Measurements from ENCODE around the gene SLC38A1. TPM values are rescaled to one million over a fixed set of nuclear protein-coding genes. Genes with fewer than 3 reads are reported as not detected.
"Not testable (repeated sequence)": the region's sequence is repeated elsewhere in the genome, so short reads cannot be mapped to it uniquely, and the experiment has no call there.

The SLC38A1 gene
- total RNA-seq, 1 experiment from 2014 or later, result 107 TPM

- CTCF ChIA-PET, result no interaction called here
- Histone ChIP-seq H3K4me3 (ENCODE audit: low read length) (no peak overlapping the region), H3K27ac (ENCODE audit: low read length) (no peak overlapping the region), H4K20me1 (ENCODE audit: low read length) (no peaks in the 10 kb centered on the region), H3K9me3 (ENCODE audit: low read length) (no peaks in the 10 kb centered on the region), H2AFZ (ENCODE audit: low read length) (no peak overlapping the region), H3K36me3 (ENCODE audit: low read depth, low read length) (no peaks in the 10 kb centered on the region), H3K9me2 (replicated peaks; ENCODE audit: low read length) (no peaks in the 10 kb centered on the region), H3F3A (ENCODE audit: low read length, unreplicated experiment) (no peaks in the 10 kb centered on the region), H3K27me3 (ENCODE audit: low read length) (no peaks in the 10 kb centered on the region), H3K79me2 (ENCODE audit: low read length) (no peaks in the 10 kb centered on the region), H3K4me2 (ENCODE audit: low read length) (no peak overlapping the region), H3K4me1 (ENCODE audit: insufficient read depth, low read length) (no peaks in the 10 kb centered on the region), H3K9ac (ENCODE audit: low read length) (no peak overlapping the region)
- POLR2A ChIA-PET (ENCODE audit: unreplicated experiment), result no interaction called here
- DNase-seq, result no peak
- no peak for ATAC-seq
- no TSS peak for BruUV-seq (replicated peaks)
- TF ChIP-seq EZH2 (IDR thresholded peaks at IDR 0.05; ENCODE audit: low read length, unreplicated experiment) (no peak), EZH2phosphoT487 (IDR thresholded peaks at IDR 0.05; ENCODE audit: borderline replicate concordance, low read length) (no peak)
- TF ChIP-seq, protein P1, sequence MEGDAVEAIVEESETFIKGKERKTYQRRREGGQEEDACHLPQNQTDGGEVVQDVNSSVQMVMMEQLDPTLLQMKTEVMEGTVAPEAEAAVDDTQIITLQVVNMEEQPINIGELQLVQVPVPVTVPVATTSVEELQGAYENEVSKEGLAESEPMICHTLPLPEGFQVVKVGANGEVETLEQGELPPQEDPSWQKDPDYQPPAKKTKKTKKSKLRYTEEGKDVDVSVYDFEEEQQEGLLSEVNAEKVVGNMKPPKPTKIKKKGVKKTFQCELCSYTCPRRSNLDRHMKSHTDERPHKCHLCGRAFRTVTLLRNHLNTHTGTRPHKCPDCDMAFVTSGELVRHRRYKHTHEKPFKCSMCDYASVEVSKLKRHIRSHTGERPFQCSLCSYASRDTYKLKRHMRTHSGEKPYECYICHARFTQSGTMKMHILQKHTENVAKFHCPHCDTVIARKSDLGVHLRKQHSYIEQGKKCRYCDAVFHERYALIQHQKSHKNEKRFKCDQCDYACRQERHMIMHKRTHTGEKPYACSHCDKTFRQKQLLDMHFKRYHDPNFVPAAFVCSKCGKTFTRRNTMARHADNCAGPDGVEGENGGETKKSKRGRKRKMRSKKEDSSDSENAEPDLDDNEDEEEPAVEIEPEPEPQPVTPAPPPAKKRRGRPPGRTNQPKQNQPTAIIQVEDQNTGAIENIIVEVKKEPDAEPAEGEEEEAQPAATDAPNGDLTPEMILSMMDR (conservative IDR thresholded peaks at IDR 0.05; ENCODE audit: low read depth, low read length), result no peak
- intact Hi-C loops (cut with micrococcal nuclease), result no loop called here
Observed at GRCh38 chr12:46165191-46165590, 103.7 kb downstream of the SLC38A1 start.

DNA sequence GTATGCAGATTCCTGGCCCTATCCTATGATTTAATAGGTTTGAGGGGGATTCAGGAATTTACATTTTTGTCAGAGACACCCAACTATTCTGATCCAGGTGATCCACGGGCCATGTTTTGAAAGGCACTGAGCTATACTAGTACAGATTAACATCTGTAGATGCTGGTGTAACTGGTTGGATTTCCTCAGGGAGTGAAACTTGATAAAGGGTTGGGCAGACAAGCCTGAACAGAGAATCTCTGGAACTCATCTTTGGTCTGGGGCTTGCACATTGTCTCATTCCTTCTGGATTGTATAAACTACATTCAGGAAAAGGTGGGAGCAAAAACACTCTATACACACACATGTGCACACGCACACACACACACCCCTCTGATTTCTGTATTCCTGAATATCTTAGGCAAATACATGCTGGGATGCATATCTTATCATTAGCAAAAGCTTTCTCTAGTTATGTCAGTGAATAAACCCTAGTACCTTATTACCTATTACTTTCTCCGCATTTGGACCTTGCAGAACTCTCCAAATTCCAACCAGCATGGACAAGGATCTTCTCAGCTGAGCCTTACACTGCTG, 104.6 kb downstream of the SLC38A1 start:
- no peak overlapping the region for H2AFZ ChIP-seq (ENCODE audit: low read length)

DNA sequence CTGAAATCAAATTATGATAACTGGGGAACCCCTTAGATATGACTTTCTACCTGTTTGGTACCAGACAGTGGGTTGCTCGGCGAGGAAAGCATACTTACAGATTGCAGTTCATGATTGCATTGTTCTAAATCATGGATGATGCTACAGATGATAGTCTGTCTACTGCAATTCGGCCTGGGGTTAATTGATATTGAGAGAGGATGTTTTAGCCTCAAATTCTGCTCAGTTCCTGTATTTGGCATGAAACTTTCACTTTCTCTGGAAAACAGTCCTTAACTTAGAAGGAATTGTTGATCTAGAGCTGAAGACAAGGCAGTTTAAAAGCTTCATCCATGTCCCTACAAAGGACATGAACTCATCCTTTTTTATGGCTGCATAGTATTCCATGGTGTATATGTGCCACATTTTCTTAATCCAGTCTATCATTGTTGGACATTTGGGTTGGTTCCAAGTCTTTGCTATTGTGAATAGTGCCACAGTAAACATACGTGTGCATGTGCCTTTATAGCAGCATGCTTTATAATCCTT, 106.2 kb downstream of the SLC38A1 start:
- POLR2A ChIA-PET (ENCODE audit: unreplicated experiment), result interaction anchor here (0.6 kb wide), 1 partner anchor 38 kb away, joined by 3 read pairs; no protein-coding TSS in a partner anchor
- H2AFZ ChIP-seq (ENCODE audit: low read length); H3F3A ChIP-seq (ENCODE audit: low read length, unreplicated experiment); H3K4me1 ChIP-seq (ENCODE audit: insufficient read depth, low read length); H3K9me2 ChIP-seq (replicated peaks; ENCODE audit: low read length); H3K4me2 ChIP-seq (ENCODE audit: low read length); H3K9me3 ChIP-seq (ENCODE audit: low read length); H3K27ac ChIP-seq (ENCODE audit: low read length); H4K20me1 ChIP-seq (ENCODE audit: low read length); BruUV-seq (replicated peaks); DNase-seq; H3K79me2 ChIP-seq (ENCODE audit: low read length); CTCF ChIA-PET; H3K9ac ChIP-seq (ENCODE audit: low read length); H3K4me3 ChIP-seq (ENCODE audit: low read length); intact Hi-C loops (cut with micrococcal nuclease); H3K36me3 ChIP-seq (ENCODE audit: low read depth, low read length); ATAC-seq; H3K27me3 ChIP-seq (ENCODE audit: low read length): not testable (repeated sequence)

More for the DNA sequence above, 104.6 kb downstream of the SLC38A1 start:
- ChIA-PET CTCF (no interaction called here), POLR2A (ENCODE audit: unreplicated experiment) (no interaction called here)
- H3K27me3 ChIP-seq (ENCODE audit: low read length), result no peaks in the 10 kb centered on the region
- no peaks in the 10 kb centered on the region for H4K20me1 ChIP-seq (ENCODE audit: low read length)
- no peak overlapping the region for H3K27ac ChIP-seq (ENCODE audit: low read length)
- H3K4me1 ChIP-seq (ENCODE audit: insufficient read depth, low read length), result no peaks in the 10 kb centered on the region
- no peak overlapping the region for H3K4me2 ChIP-seq (ENCODE audit: low read length)
- TF ChIP-seq, protein P1 (conservative IDR thresholded peaks at IDR 0.05; ENCODE audit: low read depth, low read length), result no peak
- TF ChIP-seq EZH2 (IDR thresholded peaks at IDR 0.05; ENCODE audit: low read length, unreplicated experiment), result no peak
- no peak for TF ChIP-seq EZH2phosphoT487 (IDR thresholded peaks at IDR 0.05; ENCODE audit: borderline replicate concordance, low read length)
- H3K4me3 ChIP-seq (ENCODE audit: low read length), result no peak overlapping the region
- no peak overlapping the region for H3K9ac ChIP-seq (ENCODE audit: low read length)
- no peaks in the 10 kb centered on the region for H3K9me3 ChIP-seq (ENCODE audit: low read length)
- no peaks in the 10 kb centered on the region for H3K9me2 ChIP-seq (replicated peaks; ENCODE audit: low read length)
- no peaks in the 10 kb centered on the region for H3K36me3 ChIP-seq (ENCODE audit: low read depth, low read length)
- no peak for DNase-seq
- intact Hi-C loops (cut with micrococcal nuclease), result no loop called here
- H3F3A ChIP-seq (ENCODE audit: low read length, unreplicated experiment), result no peaks in the 10 kb centered on the region
- no peak for ATAC-seq
- BruUV-seq (replicated peaks), result no TSS peak
- H3K79me2 ChIP-seq (ENCODE audit: low read length), result no peaks in the 10 kb centered on the region
